OCI-LY1 (cell line): Measurements from ENCODE around the gene PCDHGC3.

Source experiments
- H2AFZ ChIP-seq: fragments of 200-600 bp; sonication (generic), shearing (Covaris generic); 2 replicates; pipeline ENCODE4 v1.6.0; 2014; ENCODE audit warnings: antibody characterized with exemption, mild to moderate bottlenecking, low read length
- H3F3A ChIP-seq: fragments of 200-600 bp; sonication (generic), shearing (Covaris generic); 2 replicates; pipeline ENCODE4 v1.6.0; 2014; ENCODE audit warnings: mild to moderate bottlenecking, antibody characterized with exemption, low read length, moderate library complexity; ENCODE audit not compliant: insufficient read depth
- H3K27ac ChIP-seq: fragments of 200-600 bp; sonication (generic); 2 replicates; pipeline ENCODE4 v1.5.1; 2014; ENCODE audit warnings: low read length, mixed run types, mild to moderate bottlenecking, low read depth; ENCODE audit not compliant: poor library complexity, severe bottlenecking
- H3K27me3 ChIP-seq: fragments of 200-600 bp; sonication (generic); 2 replicates; pipeline ENCODE4 v1.6.0; 2014; ENCODE audit warnings: antibody characterized with exemption, mild to moderate bottlenecking, low read length, moderate library complexity; ENCODE audit not compliant: insufficient read depth
- H3K36me3 ChIP-seq: fragments of 200-600 bp; sonication (generic); 2 replicates; pipeline ENCODE4 v1.6.1; 2014; ENCODE audit warnings: mild to moderate bottlenecking, antibody characterized with exemption, low read length, moderate library complexity, mixed read lengths; ENCODE audit not compliant: insufficient read depth
- H3K4me1 ChIP-seq: fragments of 200-600 bp; sonication (generic); 2 replicates; pipeline ENCODE4 v1.5.1; 2014; ENCODE audit warnings: mild to moderate bottlenecking, low read length, moderate library complexity; ENCODE audit not compliant: insufficient read depth, severe bottlenecking
- H3K4me2 ChIP-seq: fragments of 200-600 bp; sonication (generic), shearing (Covaris generic); 2 replicates; pipeline ENCODE4 v1.6.1; 2014; ENCODE audit warnings: low read length
- H3K4me3 ChIP-seq: fragments of 200-600 bp; sonication (generic); 2 replicates; pipeline ENCODE4 v1.5.1; 2014; ENCODE audit warnings: low read length, low read depth, mild to moderate bottlenecking, mixed read lengths; ENCODE audit not compliant: poor library complexity, severe bottlenecking
- H3K79me2 ChIP-seq: fragments of 200-600 bp; shearing (Covaris generic); 2 replicates; pipeline ENCODE4 v1.6.1; 2016; ENCODE audit warnings: mixed run types, low read length, mixed read lengths; ENCODE audit not compliant: insufficient read depth
- H3K9ac ChIP-seq: fragments of 200-600 bp; sonication (generic), shearing (Covaris generic); 2 replicates; pipeline ENCODE4 v1.6.1; 2014; ENCODE audit warnings: mild to moderate bottlenecking, low read length, mixed read lengths
- H3K9me2 ChIP-seq: fragments of 200-600 bp; sonication (generic), shearing (Covaris generic); 2 replicates; pipeline ENCODE4 v1.6.1; 2014; ENCODE audit warnings: low read depth, mild to moderate bottlenecking, low read length, mixed read lengths
- H3K9me3 ChIP-seq: fragments of 200-600 bp; shearing (Covaris generic); 2 replicates; pipeline ENCODE4 v1.6.1; 2014; ENCODE audit warnings: low read length, mixed read lengths
- H4K20me1 ChIP-seq: fragments of 200-600 bp; sonication (generic), shearing (Covaris generic); 2 replicates; pipeline ENCODE4 v1.6.0; 2016; ENCODE audit warnings: mild to moderate bottlenecking, low read length; ENCODE audit not compliant: insufficient read depth
- CTCF ChIP-seq: fragments of 200-600 bp; sonication (generic), shearing (Covaris generic); IDR thresholded peaks from 2 replicates; pipeline ENCODE4 v1.5.1; 2017; ENCODE audit warnings: mild to moderate bottlenecking, antibody characterized with exemption, low read length, moderate library complexity, mixed read lengths
- EZH2 ChIP-seq: fragments of 200-600 bp; sonication (generic), shearing (Covaris generic); IDR thresholded peaks from 2 replicates; pipeline ENCODE4 v1.8.0; 2017; ENCODE audit warnings: borderline replicate concordance, mixed run types, mild to moderate bottlenecking, antibody characterized with exemption, low read length, moderate library complexity, mixed read lengths

Gene PCDHGC3

GRCh38 chr5:141514330-141515133 is 38.8 kb downstream of the PCDHGC3 start:
- H3K36me3 ChIP-seq: peaks cover 18% of the 10 kb centered on the region; the same call in 1 of the 2 replicates
- H3F3A ChIP-seq: no peaks in the 10 kb centered on the region
- peaks cover 68% of the 10 kb centered on the region for H3K4me1 ChIP-seq
- no peak overlapping the region for H2AFZ ChIP-seq
- H3K4me3 ChIP-seq: no peak overlapping the region
- H3K9ac ChIP-seq: peak overlapping the region; percentile 34; the same call in 1 of the 2 replicates
- H3K27me3 ChIP-seq: no peaks in the 10 kb centered on the region
- H3K9me3 ChIP-seq: no peaks in the 10 kb centered on the region
- H4K20me1 ChIP-seq: no peaks in the 10 kb centered on the region
- H3K4me2 ChIP-seq: peak overlapping the region; percentile 86
- no peaks in the 10 kb centered on the region for H3K9me2 ChIP-seq
- TF ChIP-seq EZH2 (no peak), CTCF (no peak)
- no peaks in the 10 kb centered on the region for H3K79me2 ChIP-seq
- peak overlapping the region; percentile 90 for H3K27ac ChIP-seq

GRCh38 chr5:141515141-141515540 is 39.4 kb downstream of the PCDHGC3 start:
- Histone ChIP-seq H3F3A (no peaks in the 10 kb centered on the region), H3K79me2 (no peaks in the 10 kb centered on the region), H3K9ac (peak overlapping the region; percentile 3; the same call in 1 of the 2 replicates), H2AFZ (no peak overlapping the region), H3K36me3 (peaks cover 25% of the 10 kb centered on the region; the same call in 1 of the 2 replicates), H3K27ac (peak overlapping the region; percentile 90), H3K9me2 (no peaks in the 10 kb centered on the region), H3K9me3 (no peaks in the 10 kb centered on the region), H3K4me1 (peaks cover 62% of the 10 kb centered on the region), H3K4me2 (no peak overlapping the region; the same call in 1 of the 2 replicates), H3K4me3 (no peak overlapping the region), H3K27me3 (no peaks in the 10 kb centered on the region), H4K20me1 (no peaks in the 10 kb centered on the region)
- TF ChIP-seq EZH2 (no peak), CTCF (no peak)

- H3K9me3 ChIP-seq: no peaks in the 10 kb centered on the region
- H3K79me2 ChIP-seq: no peaks in the 10 kb centered on the region
- H3K9me2 ChIP-seq: no peaks in the 10 kb centered on the region
- no peak overlapping the region for H3K4me2 ChIP-seq
- H4K20me1 ChIP-seq: no peaks in the 10 kb centered on the region
- no peak overlapping the region for H2AFZ ChIP-seq
- no peak for TF ChIP-seq EZH2
- no peak for TF ChIP-seq CTCF
- peaks cover 33% of the 10 kb centered on the region for H3K36me3 ChIP-seq
- H3K27me3 ChIP-seq: no peaks in the 10 kb centered on the region
- H3K4me3 ChIP-seq: no peak overlapping the region
- no peak overlapping the region; the same call in 1 of the 2 replicates for H3K9ac ChIP-seq
- H3F3A ChIP-seq: no peaks in the 10 kb centered on the region
- H3K27ac ChIP-seq: peak overlapping the region; percentile 90
- H3K4me1 ChIP-seq: peaks cover 52% of the 10 kb centered on the region
These were observed 40.3 kb downstream of the PCDHGC3 start for GRCh38 chr5:141515946-141516671.
